Measurements from ENCODE around the gene CLEC4C.
"Not testable (repeated sequence)": the region's sequence is repeated elsewhere in the genome, so short reads cannot be mapped to it uniquely, and the experiment has no call there.

The CLEC4C gene

DNA sequence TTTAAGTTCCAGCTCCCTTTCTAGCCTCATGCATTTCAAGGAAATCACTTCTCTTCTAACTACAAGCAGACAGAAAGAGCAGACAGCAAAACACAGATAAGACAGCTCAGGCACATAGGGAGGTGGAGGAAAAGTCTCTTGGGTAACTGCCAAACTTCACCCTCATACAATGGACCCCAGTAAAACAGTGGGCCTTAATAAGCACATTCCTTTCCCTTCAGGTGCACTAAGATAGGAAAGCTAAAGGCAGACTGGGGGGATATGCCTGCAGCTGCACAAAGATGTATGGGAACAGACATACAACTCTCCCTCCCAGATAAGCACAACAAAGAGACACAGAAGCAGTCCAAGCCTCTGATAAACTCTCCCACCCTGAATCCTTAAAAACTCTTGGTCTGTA is 16.2 kb downstream of the CLEC4C start:
- not testable (repeated sequence) for H3K27ac ChIP-seq (ENCODE audit: low read depth, low read length); H3K4me1 ChIP-seq (ENCODE audit: control insufficient read depth in 1 of 2, insufficient read depth in 2 of 2, low read length in 2 of 2); H3K36me3 ChIP-seq (ENCODE audit: control insufficient read depth in 1 of 2, insufficient read depth in 2 of 2, low read length in 2 of 2); H3K9ac ChIP-seq (ENCODE audit: low read depth in 1 of 2, low read length in 2 of 2); H3K27me3 ChIP-seq (ENCODE audit: control insufficient read depth in 1 of 2, insufficient read depth in 2 of 2, low read length in 2 of 2); H3K9me3 ChIP-seq (ENCODE audit: control insufficient read depth in 1 of 2, low read length in 2 of 2); H3K4me3 ChIP-seq (ENCODE audit: low read depth in 1 of 2, low read length in 2 of 2)

DNA sequence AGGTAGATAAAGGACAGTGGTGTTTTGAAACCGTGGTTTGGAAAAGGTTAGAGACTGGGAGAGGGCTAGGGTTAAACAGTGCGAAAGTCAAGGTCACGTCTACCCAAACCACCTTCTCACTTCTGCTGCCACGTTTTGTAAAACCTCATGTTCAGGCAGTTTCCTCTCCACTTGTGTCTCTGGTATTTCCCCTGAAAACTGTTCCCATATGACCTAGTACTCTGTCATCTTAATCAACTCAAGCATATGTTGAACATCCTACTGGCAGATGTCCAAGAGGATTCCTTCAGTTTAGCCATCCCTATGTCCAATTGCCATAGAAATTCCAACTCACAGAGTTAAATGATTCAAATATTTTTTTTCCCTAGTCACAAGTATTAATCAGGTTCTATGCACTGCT is 17.4 kb downstream of the CLEC4C start:
- no peak overlapping the region for H3K27ac ChIP-seq (ENCODE audit: low read depth, low read length)
- H3K4me1 ChIP-seq (ENCODE audit: control insufficient read depth in 1 of 2, insufficient read depth in 2 of 2, low read length in 2 of 2), result no peaks in the 10 kb centered on the region
- no peaks in the 10 kb centered on the region for H3K27me3 ChIP-seq (ENCODE audit: control insufficient read depth in 1 of 2, insufficient read depth in 2 of 2, low read length in 2 of 2)
- no peaks in the 10 kb centered on the region for H3K9me3 ChIP-seq (ENCODE audit: control insufficient read depth in 1 of 2, low read length in 2 of 2)
- H3K36me3 ChIP-seq (ENCODE audit: control insufficient read depth in 1 of 2, insufficient read depth in 2 of 2, low read length in 2 of 2), result no peaks in the 10 kb centered on the region
- no peak overlapping the region for H3K9ac ChIP-seq (ENCODE audit: low read depth in 1 of 2, low read length in 2 of 2)
- no peak overlapping the region for H3K4me3 ChIP-seq (ENCODE audit: low read depth in 1 of 2, low read length in 2 of 2)

DNA sequence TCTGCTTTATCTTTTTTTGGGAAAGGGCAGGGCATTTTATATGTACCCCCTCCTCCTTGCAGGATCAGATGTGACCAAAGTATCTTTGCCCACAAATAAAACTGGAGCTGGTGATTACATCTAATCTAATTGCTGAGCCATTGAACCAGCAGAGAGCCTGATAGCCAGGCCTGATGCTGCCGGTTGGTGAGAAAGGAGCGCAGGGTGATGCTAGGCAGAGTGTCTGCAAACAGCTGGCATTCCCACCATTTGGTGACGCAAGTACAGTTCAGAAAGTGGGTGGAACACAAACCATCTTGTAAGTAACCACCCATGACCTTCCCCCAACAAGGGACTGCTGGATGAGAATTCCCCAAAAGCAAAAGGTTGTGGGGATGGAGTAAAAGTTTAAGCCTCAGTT is 23.2 kb downstream of the CLEC4C start:
- Histone ChIP-seq H3K9me3 (ENCODE audit: control insufficient read depth in 1 of 2, low read length in 2 of 2) (no peaks in the 10 kb centered on the region), H3K27ac (ENCODE audit: low read depth, low read length) (no peak overlapping the region), H3K4me1 (ENCODE audit: control insufficient read depth in 1 of 2, insufficient read depth in 2 of 2, low read length in 2 of 2) (no peaks in the 10 kb centered on the region), H3K27me3 (ENCODE audit: control insufficient read depth in 1 of 2, insufficient read depth in 2 of 2, low read length in 2 of 2) (no peaks in the 10 kb centered on the region), H3K9ac (ENCODE audit: low read depth in 1 of 2, low read length in 2 of 2) (no peak overlapping the region), H3K36me3 (ENCODE audit: control insufficient read depth in 1 of 2, insufficient read depth in 2 of 2, low read length in 2 of 2) (no peaks in the 10 kb centered on the region), H3K4me3 (ENCODE audit: low read depth in 1 of 2, low read length in 2 of 2) (no peak overlapping the region)

DNA sequence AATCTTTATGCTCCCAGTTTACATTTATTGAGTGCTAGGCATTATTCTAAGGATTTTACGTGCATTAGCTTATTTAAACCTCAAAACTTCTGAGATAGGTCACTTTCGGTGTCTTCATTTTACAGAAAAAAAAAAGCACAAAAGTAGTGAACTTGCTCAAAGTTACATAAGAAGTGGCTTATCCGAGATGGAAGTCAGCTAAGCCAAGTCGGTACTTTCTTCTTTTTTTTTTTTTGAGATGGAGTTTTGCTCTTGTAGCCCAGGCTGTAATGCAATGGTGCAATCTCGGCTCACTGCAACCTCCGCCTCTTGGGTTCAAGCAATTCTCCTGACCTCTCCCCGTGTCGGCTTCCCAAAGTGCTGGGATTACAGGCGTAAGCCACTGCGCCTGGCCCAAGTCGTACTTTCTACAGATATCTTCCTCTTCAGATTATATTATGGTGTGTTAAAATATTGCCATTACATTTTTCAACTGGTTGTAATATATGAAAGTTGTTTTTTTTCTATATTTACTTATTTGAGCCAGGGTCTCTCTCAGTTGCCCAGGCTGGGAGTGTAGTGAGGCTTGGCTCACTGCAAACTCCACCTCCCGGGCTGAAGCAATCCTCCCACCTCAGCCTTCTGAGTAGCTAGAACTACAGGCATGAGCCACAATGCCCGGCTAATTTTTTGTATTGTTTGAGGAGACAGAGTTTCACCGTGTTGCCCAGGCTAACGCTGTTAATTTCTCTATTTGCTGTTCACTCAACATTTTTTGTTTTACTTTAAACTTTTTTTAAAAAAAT is 27.0 kb downstream of the CLEC4C start:
- H3K4me1 ChIP-seq (ENCODE audit: control insufficient read depth in 1 of 2, insufficient read depth in 2 of 2, low read length in 2 of 2), result no peaks in the 10 kb centered on the region
- H3K27me3 ChIP-seq (ENCODE audit: control insufficient read depth in 1 of 2, insufficient read depth in 2 of 2, low read length in 2 of 2), result no peaks in the 10 kb centered on the region
- no peak overlapping the region for H3K9ac ChIP-seq (ENCODE audit: low read depth in 1 of 2, low read length in 2 of 2)
- H3K4me3 ChIP-seq (ENCODE audit: low read depth in 1 of 2, low read length in 2 of 2), result no peak overlapping the region
- no peaks in the 10 kb centered on the region for H3K36me3 ChIP-seq (ENCODE audit: control insufficient read depth in 1 of 2, insufficient read depth in 2 of 2, low read length in 2 of 2)
- no peak overlapping the region for H3K27ac ChIP-seq (ENCODE audit: low read depth, low read length)
- no peaks in the 10 kb centered on the region for H3K9me3 ChIP-seq (ENCODE audit: control insufficient read depth in 1 of 2, low read length in 2 of 2)

DNA sequence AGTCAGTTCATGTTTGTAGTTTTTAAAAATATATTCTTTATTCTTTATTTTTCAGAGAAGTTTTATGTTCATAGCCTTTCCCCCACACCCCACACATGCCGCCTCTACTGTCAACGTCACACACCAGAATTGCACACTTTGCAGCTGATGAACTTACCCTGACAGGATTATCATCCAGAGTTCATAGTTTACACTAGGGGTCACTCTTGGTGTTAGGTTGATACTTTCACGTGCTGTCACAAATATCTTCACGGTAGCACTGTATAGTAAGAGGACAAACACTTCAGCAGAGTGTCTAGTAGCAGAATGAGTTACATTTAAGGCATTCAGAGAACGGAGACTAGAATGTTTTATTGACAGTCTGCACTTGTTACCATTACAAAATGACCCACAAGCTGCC is 30.8 kb downstream of the CLEC4C start:
- Histone ChIP-seq H3K27ac (ENCODE audit: low read depth, low read length) (no peak overlapping the region), H3K9me3 (ENCODE audit: control insufficient read depth in 1 of 2, low read length in 2 of 2) (no peaks in the 10 kb centered on the region), H3K4me1 (ENCODE audit: control insufficient read depth in 1 of 2, insufficient read depth in 2 of 2, low read length in 2 of 2) (no peaks in the 10 kb centered on the region), H3K4me3 (ENCODE audit: low read depth in 1 of 2, low read length in 2 of 2) (no peak overlapping the region), H3K9ac (ENCODE audit: low read depth in 1 of 2, low read length in 2 of 2) (no peak overlapping the region), H3K27me3 (ENCODE audit: control insufficient read depth in 1 of 2, insufficient read depth in 2 of 2, low read length in 2 of 2) (no peaks in the 10 kb centered on the region), H3K36me3 (ENCODE audit: control insufficient read depth in 1 of 2, insufficient read depth in 2 of 2, low read length in 2 of 2) (no peaks in the 10 kb centered on the region)

DNA sequence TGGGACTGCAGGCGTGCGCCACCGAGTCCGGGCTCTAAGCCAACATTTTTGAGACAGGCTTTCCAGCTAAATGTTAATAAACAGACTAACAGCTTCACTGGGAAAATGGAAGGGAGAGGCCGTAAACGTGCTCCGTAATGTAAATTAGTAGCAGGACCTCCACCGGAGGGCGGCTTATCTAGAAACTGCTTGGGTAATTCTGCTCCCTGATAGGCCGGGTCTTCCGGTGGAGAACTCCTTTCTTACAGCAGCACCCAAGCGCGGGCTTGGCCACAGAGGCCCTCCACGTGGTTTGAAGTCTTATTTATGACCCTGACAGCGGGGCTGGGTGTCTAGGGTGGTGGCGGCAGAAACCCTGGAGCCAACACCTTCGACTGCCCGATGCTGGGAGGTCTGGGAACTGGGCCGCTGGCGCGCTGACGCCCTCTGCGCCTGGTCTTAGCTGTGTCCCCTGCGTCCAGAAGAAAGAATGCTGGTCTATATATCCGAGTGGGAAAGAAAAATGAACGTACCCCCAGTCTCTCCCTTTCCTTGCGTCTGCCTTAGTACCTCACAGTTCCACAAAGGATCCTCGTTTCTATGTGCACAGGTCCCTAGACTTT is 34.2 kb downstream of the CLEC4C start:
- no peak overlapping the region for H3K4me3 ChIP-seq (ENCODE audit: low read depth in 1 of 2, low read length in 2 of 2)

DNA sequence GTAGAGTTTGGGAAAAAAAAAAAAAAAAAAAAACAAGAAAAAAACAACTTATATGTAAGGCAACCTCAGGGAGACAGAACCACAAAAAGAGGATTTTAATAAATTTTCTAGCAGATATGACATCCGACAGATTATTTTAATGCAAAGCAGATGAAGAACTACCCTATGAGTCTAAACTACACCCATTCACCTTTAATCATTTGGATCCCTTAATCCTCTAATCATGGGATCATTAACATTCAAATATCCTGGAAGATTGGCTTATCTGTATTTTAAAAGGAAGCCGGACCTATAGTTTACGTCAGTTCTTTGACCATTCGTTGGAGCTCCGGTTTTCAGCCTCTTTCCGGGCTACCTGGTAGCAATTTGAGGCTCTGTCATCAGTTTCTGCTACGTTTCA is 36.0 kb downstream of the CLEC4C start, which contains the start of gene DPPA3:
DPPA3 (plus strand) TSS at position 301 of the 400 bp plus-strand sequence. CDS start 138 bp downstream, outside the sequence.
- no peaks in the 10 kb centered on the region for H3K9me3 ChIP-seq (ENCODE audit: control insufficient read depth in 1 of 2, low read length in 2 of 2)
- H3K27me3 ChIP-seq (ENCODE audit: control insufficient read depth in 1 of 2, insufficient read depth in 2 of 2, low read length in 2 of 2), result no peaks in the 10 kb centered on the region
- H3K27ac ChIP-seq (ENCODE audit: low read depth, low read length), result no peak within 1 kb of the TSS

More for the DNA sequence above, 34.2 kb downstream of the CLEC4C start:
- no peaks in the 10 kb centered on the region for H3K9me3 ChIP-seq (ENCODE audit: control insufficient read depth in 1 of 2, low read length in 2 of 2)
- H3K27ac ChIP-seq (ENCODE audit: low read depth, low read length), result no peak overlapping the region
- no peaks in the 10 kb centered on the region for H3K36me3 ChIP-seq (ENCODE audit: control insufficient read depth in 1 of 2, insufficient read depth in 2 of 2, low read length in 2 of 2)
- no peaks in the 10 kb centered on the region for H3K27me3 ChIP-seq (ENCODE audit: control insufficient read depth in 1 of 2, insufficient read depth in 2 of 2, low read length in 2 of 2)
- H3K9ac ChIP-seq (ENCODE audit: low read depth in 1 of 2, low read length in 2 of 2), result no peak overlapping the region
- H3K4me1 ChIP-seq (ENCODE audit: control insufficient read depth in 1 of 2, insufficient read depth in 2 of 2, low read length in 2 of 2), result no peaks in the 10 kb centered on the region

DNA sequence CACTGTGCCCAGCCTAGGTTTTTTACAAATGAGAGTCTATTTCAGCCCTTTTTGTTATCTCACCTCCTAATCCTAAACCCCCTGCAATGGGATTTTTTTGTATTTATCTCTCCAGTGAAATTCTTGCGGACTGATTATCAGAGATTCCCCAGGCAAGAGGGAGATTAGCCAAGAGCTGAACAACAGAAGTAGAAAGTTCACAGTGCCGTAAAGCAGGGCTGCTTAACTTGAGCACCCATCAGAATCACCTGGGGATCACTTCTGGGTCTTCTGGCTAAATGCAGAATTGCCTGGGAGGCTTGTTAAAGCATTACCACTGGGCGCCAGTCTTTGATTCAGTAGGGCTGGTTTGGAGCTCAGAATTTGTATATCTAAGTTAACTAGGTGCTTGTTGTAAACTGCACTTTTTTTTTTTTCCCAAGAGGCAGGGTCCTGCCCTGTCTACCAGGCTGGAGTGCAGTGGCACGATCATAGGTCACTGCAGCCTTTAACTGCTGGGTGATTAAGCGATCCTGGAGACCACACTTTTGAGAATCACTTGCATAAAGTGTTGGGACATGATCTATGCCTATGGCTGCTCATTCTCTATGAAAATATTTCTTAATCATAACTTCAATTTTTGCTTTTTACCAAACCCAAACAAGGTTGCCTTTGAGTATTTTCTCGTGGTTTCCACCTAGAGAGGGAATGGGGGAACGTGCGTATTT is 37.1 kb downstream of the CLEC4C start:
- Histone ChIP-seq H3K36me3 (ENCODE audit: control insufficient read depth in 1 of 2, insufficient read depth in 2 of 2, low read length in 2 of 2) (no peaks in the 10 kb centered on the region), H3K4me1 (ENCODE audit: control insufficient read depth in 1 of 2, insufficient read depth in 2 of 2, low read length in 2 of 2) (no peaks in the 10 kb centered on the region), H3K9me3 (ENCODE audit: control insufficient read depth in 1 of 2, low read length in 2 of 2) (no peaks in the 10 kb centered on the region), H3K27me3 (ENCODE audit: control insufficient read depth in 1 of 2, insufficient read depth in 2 of 2, low read length in 2 of 2) (no peaks in the 10 kb centered on the region), H3K9ac (ENCODE audit: low read depth in 1 of 2, low read length in 2 of 2) (no peak overlapping the region), H3K4me3 (ENCODE audit: low read depth in 1 of 2, low read length in 2 of 2) (no peak overlapping the region), H3K27ac (ENCODE audit: low read depth, low read length) (no peak overlapping the region)

More for the DNA sequence above, 36.0 kb downstream of the CLEC4C start, which contains the start of gene DPPA3:
- no peaks in the 10 kb centered on the region for H3K36me3 ChIP-seq (ENCODE audit: control insufficient read depth in 1 of 2, insufficient read depth in 2 of 2, low read length in 2 of 2)
- no peak within 1 kb of the TSS for H3K4me3 ChIP-seq (ENCODE audit: low read depth in 1 of 2, low read length in 2 of 2)
- H3K9ac ChIP-seq (ENCODE audit: low read depth in 1 of 2, low read length in 2 of 2), result no peak within 1 kb of the TSS
- no peaks in the 10 kb centered on the region for H3K4me1 ChIP-seq (ENCODE audit: control insufficient read depth in 1 of 2, insufficient read depth in 2 of 2, low read length in 2 of 2)

DNA sequence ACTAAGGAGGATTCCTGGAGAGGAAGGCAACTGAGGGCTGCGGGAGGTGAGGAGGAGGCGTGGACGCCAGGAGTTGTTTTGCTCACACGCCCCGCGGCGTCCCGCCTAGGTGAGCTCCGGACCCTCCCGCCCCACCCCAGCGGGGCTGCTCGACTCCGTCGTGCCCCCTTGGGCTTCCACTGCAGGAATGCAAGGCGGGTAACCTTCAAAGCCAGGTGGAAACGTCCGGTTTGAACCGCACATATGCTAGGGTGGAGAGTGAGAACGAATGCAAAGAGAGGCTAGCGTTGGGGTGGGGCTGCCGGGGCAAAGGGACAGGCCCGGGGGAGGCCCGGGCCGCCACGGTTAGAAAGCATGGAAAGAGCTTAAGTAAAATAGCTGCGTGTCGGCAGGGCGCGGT is 41.3 kb downstream of the CLEC4C start:
- H3K36me3 ChIP-seq (ENCODE audit: control insufficient read depth in 1 of 2, insufficient read depth in 2 of 2, low read length in 2 of 2), result no peaks in the 10 kb centered on the region
- no peak overlapping the region for H3K27ac ChIP-seq (ENCODE audit: low read depth, low read length)
- H3K27me3 ChIP-seq (ENCODE audit: control insufficient read depth in 1 of 2, insufficient read depth in 2 of 2, low read length in 2 of 2), result no peaks in the 10 kb centered on the region
- H3K4me1 ChIP-seq (ENCODE audit: control insufficient read depth in 1 of 2, insufficient read depth in 2 of 2, low read length in 2 of 2), result no peaks in the 10 kb centered on the region
- H3K9ac ChIP-seq (ENCODE audit: low read depth in 1 of 2, low read length in 2 of 2), result no peak overlapping the region
- no peak overlapping the region for H3K4me3 ChIP-seq (ENCODE audit: low read depth in 1 of 2, low read length in 2 of 2)
- H3K9me3 ChIP-seq (ENCODE audit: control insufficient read depth in 1 of 2, low read length in 2 of 2), result no peaks in the 10 kb centered on the region

DNA sequence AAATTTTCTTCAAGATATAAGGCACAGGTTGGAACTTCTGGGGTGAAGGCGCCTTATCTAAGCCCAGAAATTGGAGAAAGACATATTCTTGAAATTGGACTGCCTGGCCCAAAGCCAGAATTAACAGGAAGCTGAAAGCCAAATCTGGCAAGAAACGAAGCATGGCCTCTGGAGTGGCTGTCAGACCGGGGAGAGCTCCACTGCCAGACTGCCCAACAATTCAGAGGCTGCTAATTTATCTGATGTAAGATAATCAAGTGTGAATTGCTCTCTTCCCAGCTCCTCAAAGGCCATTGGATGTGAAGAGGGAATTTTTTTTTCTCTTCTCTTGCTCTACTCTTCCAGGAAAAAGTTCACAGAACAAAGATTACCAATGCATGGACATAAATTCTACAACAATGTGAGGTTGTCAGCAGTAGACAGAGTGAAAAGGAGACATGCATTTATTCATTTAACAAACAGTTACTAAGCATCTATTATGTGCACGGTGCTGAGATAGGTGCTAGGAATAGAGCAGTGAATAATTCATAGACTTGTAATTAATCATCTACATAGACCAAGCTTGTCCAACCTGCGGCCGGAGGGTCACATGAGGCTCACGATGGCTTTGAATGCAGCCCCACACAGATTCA is 51.5 kb downstream of the CLEC4C start, which contains the start of gene GDF3:
GDF3 (minus strand) TSS at position 210 of the 632 bp plus-strand sequence; CDS start at position 163, 47 bp downstream.
- Histone ChIP-seq H3K27ac (ENCODE audit: low read depth, low read length) (no peak within 1 kb of the TSS), H3K4me1 (ENCODE audit: control insufficient read depth in 1 of 2, insufficient read depth in 2 of 2, low read length in 2 of 2) (peaks cover 4 to 8% of the 10 kb centered on the region in 2 donors), H3K9me3 (ENCODE audit: control insufficient read depth in 1 of 2, low read length in 2 of 2) (no peaks in the 10 kb centered on the region), H3K4me3 (ENCODE audit: low read depth in 1 of 2, low read length in 2 of 2) (peak within 1 kb of the TSS in 1 of 2 donors; percentile 16), H3K9ac (ENCODE audit: low read depth in 1 of 2, low read length in 2 of 2) (no peak within 1 kb of the TSS), H3K27me3 (ENCODE audit: control insufficient read depth in 1 of 2, insufficient read depth in 2 of 2, low read length in 2 of 2) (no peaks in the 10 kb centered on the region), H3K36me3 (ENCODE audit: control insufficient read depth in 1 of 2, insufficient read depth in 2 of 2, low read length in 2 of 2) (no peaks in the 10 kb centered on the region)
